RWPE2 (cell line): Measurements from ENCODE around the gene MYO3B.
"Not testable (repeated sequence)": the region's sequence is repeated elsewhere in the genome, so short reads cannot be mapped to it uniquely, and the experiment has no call there.

Experiments used
- ATAC-seq: fragments of 200-7000 bp; cut with Tn5 transposase; 3 replicates; pipeline ENCODE4 v1.9.1; 2021; ENCODE audit warnings: low read depth
- DNase-seq: peaks from one replicate; pipeline ENCODE4 v3.0.0-alpha.2; 2020; ENCODE audit warnings: low spot score
- H3K27ac ChIP-seq: fragments of 450-650 bp; 2 replicates; pipeline ENCODE4 v1.5.1; 2017; ENCODE audit warnings: mild to moderate bottlenecking; ENCODE audit not compliant: poor library complexity, severe bottlenecking
- H3K27me3 ChIP-seq: fragments of 250-450 bp; sonication (Bioruptor Pico); 2 replicates; pipeline ENCODE4 v1.5.1; 2021; ENCODE audit warnings: mild to moderate bottlenecking, moderate library complexity; ENCODE audit not compliant: insufficient read depth, poor library complexity, severe bottlenecking
- H3K36me3 ChIP-seq: fragments of 250-450 bp; sonication (Bioruptor Pico); 2 replicates; pipeline ENCODE4 v1.5.1; 2020; ENCODE audit warnings: low read depth, mild to moderate bottlenecking, moderate library complexity
- H3K4me1 ChIP-seq: fragments of 250-450 bp; sonication (Bioruptor Pico); 2 replicates; pipeline ENCODE4 v1.5.1; 2021; ENCODE audit warnings: mild to moderate bottlenecking, moderate library complexity; ENCODE audit not compliant: insufficient read depth, poor library complexity, severe bottlenecking
- H3K4me3 ChIP-seq: fragments of 250-450 bp; sonication (Bioruptor Pico); 2 replicates; pipeline ENCODE4 v1.5.1; 2021; ENCODE audit warnings: mild to moderate bottlenecking, moderate library complexity; ENCODE audit not compliant: severe bottlenecking
- H3K9me3 ChIP-seq: fragments of 250-450 bp; sonication (Bioruptor Pico); 2 replicates; pipeline ENCODE4 v1.5.1; 2021; ENCODE audit warnings: mild to moderate bottlenecking, moderate library complexity; ENCODE audit not compliant: severe bottlenecking
- TF ChIP-seq, protein P1 (sequence below): fragments of 450-650 bp; IDR thresholded peaks from one replicate; pipeline ENCODE4 v1.5.1; 2017; ENCODE audit warnings: mild to moderate bottlenecking, moderate library complexity; ENCODE audit not compliant: poor library complexity, severe bottlenecking

MYO3B gene

DNA sequence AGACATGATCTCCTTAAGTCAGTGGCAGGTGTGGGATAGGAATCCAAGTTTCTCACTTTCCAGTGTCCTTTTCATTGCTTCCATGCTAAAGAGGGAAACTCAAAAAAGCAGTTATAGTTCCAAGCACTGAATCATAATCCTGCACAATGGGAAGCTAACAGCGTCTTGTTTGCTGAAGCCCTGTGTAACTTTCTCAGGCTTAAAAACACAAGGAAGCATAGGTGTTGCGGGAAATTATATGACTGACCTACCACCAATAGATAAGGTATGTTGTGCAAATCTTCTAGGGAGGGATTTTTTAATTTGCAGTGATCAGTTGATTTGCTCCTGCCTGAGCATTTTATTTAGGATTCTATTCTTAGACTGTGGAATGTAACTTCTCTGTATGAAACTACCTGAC is 250.9 kb downstream of the MYO3B start:
- H3K27ac ChIP-seq = no peak overlapping the region
- TF ChIP-seq, protein P1, sequence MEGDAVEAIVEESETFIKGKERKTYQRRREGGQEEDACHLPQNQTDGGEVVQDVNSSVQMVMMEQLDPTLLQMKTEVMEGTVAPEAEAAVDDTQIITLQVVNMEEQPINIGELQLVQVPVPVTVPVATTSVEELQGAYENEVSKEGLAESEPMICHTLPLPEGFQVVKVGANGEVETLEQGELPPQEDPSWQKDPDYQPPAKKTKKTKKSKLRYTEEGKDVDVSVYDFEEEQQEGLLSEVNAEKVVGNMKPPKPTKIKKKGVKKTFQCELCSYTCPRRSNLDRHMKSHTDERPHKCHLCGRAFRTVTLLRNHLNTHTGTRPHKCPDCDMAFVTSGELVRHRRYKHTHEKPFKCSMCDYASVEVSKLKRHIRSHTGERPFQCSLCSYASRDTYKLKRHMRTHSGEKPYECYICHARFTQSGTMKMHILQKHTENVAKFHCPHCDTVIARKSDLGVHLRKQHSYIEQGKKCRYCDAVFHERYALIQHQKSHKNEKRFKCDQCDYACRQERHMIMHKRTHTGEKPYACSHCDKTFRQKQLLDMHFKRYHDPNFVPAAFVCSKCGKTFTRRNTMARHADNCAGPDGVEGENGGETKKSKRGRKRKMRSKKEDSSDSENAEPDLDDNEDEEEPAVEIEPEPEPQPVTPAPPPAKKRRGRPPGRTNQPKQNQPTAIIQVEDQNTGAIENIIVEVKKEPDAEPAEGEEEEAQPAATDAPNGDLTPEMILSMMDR = no peak
- H3K9me3 ChIP-seq = no peaks in the 10 kb centered on the region
- H3K4me3 ChIP-seq = no peak overlapping the region
- DNase-seq (no peak), ATAC-seq (no peak)
- H3K4me1 ChIP-seq = no peaks in the 10 kb centered on the region
- no peaks in the 10 kb centered on the region for H3K27me3 ChIP-seq
- no peaks in the 10 kb centered on the region for H3K36me3 ChIP-seq

DNA sequence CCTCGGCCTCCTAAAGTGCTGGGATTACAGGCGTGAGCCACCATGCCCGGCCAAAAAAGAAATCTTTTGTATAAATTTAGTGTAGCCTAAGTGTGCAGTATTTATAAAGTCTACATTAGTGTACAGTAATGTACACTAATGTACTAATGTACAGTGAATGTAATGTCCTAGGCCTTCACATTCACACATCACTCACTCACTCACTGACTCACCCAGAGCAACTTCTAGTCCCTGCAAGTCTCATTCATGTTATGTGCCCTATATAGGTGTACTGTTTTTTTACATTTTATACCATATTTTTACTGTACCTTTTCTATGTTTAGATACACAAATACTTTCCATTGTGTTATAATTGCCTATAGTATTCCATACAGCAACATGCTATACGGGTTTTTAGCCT is 254.9 kb downstream of the MYO3B start:
- H3K27me3 ChIP-seq = no peaks in the 10 kb centered on the region
- H3K27ac ChIP-seq = no peak overlapping the region
- no peaks in the 10 kb centered on the region for H3K9me3 ChIP-seq
- DNase-seq (no peak), ATAC-seq (peak; percentile 65; the same call in 1 of the 3 replicates)
- TF ChIP-seq, protein P1 = no peak
- H3K36me3 ChIP-seq = no peaks in the 10 kb centered on the region
- H3K4me1 ChIP-seq = no peaks in the 10 kb centered on the region
- H3K4me3 ChIP-seq = no peak overlapping the region

DNA sequence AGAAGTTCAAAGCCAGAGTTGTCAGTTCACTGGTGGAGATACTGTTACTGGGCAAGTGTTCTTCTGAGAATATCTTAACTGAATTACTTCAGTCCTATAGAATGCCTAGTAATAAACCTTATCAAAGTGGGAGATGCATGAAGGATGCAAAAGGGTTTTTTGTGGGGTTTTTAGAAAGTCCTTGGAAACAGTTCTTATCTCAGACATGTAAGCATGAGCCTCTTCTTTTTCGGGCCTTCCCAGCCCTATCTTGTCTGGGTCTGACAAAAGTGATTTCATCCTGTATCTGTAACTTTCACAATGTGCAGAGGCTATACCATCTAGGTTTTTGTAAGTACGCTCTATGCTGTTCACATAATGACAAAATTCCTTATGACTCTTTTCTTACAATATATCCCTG is 255.5 kb downstream of the MYO3B start:
- Histone ChIP-seq H3K36me3 (no peaks in the 10 kb centered on the region), H3K9me3 (no peaks in the 10 kb centered on the region), H3K27me3 (no peaks in the 10 kb centered on the region), H3K4me3 (no peak overlapping the region), H3K27ac (no peak overlapping the region), H3K4me1 (no peaks in the 10 kb centered on the region)
- TF ChIP-seq, protein P1 = no peak
- no peak for ATAC-seq
- no peak for DNase-seq

DNA sequence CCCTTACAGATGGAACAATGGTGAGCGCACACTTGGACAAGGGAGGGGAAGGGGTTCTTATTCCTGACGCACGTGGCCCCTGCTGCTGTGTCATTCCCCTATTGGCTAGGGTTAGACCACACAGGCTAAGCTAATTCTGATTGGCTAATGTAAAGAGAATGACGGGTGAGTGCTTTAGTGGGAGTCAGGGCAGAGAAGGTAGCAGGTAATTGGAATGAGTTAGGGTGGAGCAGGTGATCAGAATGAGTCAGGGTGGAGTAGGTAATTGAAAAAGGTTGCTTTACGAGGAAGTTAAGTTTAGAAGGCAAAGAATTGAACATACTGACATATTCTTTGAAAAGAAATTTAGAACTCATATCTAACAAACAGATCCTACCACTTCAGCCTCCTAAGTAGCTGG is 256.4 kb downstream of the MYO3B start:
- ATAC-seq, H3K36me3 ChIP-seq, DNase-seq, H3K27me3 ChIP-seq, H3K9me3 ChIP-seq, H3K4me1 ChIP-seq, H3K4me3 ChIP-seq, H3K27ac ChIP-seq: not testable (repeated sequence)

DNA sequence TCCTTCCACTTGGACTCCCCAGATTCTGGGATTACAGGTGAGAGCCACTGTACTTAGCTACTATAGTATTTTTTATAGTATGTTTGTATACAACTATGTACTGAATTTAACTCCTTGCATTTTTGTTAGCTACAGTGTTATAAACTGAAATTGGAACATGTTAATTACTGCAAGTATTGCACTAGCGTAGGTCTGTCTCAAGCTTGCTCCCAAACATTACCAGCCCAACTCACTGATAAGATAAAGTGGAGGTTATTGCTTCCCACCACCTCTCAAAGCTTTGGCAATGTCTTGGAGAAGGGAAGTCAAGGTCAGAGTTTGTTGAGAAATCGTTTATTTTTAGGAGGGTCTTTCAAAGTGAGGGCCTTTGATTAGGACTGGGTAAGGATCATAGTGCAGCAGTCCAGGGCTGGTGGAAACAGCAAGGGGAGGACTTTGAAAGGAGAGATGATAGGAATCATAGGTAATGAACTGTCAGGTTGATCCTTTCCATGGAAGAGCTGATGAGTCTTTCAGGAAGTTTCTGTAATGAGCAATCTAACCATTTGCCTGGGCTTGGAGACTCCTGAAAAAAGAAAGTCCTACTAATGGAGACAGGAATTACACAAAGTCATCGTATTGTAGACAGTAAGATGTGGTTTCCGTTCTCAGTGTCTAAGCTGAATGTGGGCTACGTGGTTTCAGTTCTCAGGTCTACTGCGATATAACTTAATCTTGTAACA is 257.1 kb downstream of the MYO3B start:
- Histone ChIP-seq H3K36me3 (no peaks in the 10 kb centered on the region), H3K4me3 (no peak overlapping the region), H3K27ac (no peak overlapping the region), H3K4me1 (no peaks in the 10 kb centered on the region), H3K9me3 (no peaks in the 10 kb centered on the region), H3K27me3 (no peaks in the 10 kb centered on the region)
- TF ChIP-seq, protein P1 = no peak
- ATAC-seq (no peak), DNase-seq (no peak)
